HT-29 (cell line): Measurements from ENCODE around the gene SNRNP70. TPM values are rescaled to one million over a fixed set of nuclear protein-coding genes. Genes with fewer than 3 reads are reported as not detected.
"Not testable (repeated sequence)": the region's sequence is repeated elsewhere in the genome, so short reads cannot be mapped to it uniquely, and the experiment has no call there.

Source experiments
- DNase-seq: peaks from one replicate; pipeline ENCODE4 v3.0.0-alpha.2; 2015; ENCODE audit warnings: low spot score
- total RNA-seq: library from RNA; depleted of rRNA; stranded (reverse); fragments of >200 nt; shearing (Covaris generic); gene quantifications from 2 replicates; pipeline ENCODE4 v1.2.3, GENCODE V29; 2014

The SNRNP70 gene
- total RNA-seq, 1 experiment from 2014 or later: 994 TPM

DNA sequence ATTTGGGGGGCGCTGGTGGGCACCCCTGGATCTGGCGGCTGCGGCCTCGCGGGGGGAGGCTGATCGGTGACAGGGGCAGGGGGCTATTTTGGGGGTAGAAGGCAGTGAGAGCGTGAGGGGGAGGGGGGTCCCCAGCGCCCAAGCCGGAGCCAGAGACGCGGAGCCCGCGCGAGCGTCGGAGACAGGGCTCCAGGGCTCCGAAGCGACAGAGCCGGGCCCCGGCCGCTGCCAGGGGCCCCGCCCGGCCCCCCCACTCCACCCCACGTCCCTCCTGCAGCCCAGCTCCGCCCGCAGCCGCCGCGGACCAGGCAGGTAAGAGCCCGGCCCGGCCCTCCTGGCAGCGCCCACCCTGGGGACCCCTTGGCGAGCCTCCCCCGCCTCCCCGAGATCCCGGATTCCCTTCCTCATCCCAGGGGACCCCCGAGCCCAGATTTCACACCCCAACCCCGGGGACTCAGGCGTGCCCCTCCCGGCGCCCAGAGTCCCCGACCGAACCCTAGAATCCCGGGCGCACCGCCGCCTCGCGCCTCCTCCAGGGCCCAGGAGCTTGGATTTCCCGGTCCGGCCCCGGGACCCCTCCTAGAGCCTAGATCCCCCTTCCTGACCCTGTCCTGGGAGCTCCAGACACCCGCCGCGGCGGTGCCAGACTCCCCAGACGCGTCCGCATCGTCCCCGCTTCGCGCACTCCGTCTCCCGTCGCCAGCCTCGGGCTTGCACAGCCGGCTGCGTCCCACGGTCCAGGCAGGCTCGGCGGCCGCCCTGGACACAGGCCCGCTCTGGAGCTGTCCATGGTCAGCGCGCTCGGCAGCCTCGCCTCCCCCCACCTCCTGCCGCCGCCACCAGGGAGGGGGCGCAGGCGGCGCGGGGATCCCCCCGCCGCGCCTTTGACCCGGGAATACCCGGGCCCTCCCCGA lies 34.4 kb downstream of the SNRNP70 start, which contains the start of gene PPFIA3:
PPFIA3 (plus strand) TSS at position 134 of the 914 bp plus-strand sequence. CDS start 8,330 bp downstream, outside the sequence.
- peak; percentile 60 for DNase-seq

GRCh38 chr19:49120325-49120683 lies 35.1 kb downstream of the SNRNP70 start:
- no peak for DNase-seq

DNA sequence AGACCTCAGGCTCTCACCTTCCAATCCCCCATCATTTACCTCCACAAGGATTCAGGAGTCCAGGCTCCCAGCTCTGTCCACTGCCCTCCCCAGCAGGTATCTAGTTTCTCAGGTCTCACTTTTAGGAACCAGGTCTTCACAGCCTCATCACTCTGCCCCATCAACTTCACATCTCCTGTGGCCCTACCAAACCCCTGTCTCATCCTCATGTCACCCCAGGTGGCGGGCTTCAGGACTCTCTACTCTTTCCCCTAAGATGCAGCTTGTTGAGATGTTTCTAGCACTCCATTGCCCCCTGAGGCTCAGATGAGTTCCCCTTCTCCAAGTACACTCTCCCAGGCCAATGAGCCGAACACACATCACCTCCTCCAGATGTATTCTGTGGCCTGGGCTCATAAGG lies 35.6 kb downstream of the SNRNP70 start:
- no peak for DNase-seq

DNA sequence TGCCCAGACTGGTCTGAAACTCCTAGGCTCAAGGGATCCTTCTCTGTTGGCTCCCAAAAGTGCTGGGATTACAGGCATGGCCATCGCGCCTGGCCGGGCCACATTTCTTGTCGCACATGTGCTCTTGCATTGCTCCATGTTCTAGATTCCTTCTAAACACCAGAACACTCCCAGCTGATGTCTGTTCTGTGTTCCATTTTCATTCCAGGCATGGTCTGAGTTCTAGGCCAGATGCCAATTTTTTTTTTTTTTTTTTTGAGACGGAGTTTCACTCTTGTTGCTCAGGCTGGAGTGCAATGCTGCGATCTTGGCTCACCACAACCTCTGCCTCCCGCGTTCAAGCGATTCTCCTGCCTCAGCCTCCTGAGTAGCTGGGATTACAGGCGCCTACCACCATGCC lies 36.6 kb downstream of the SNRNP70 start:
- not testable (repeated sequence) for DNase-seq

DNA sequence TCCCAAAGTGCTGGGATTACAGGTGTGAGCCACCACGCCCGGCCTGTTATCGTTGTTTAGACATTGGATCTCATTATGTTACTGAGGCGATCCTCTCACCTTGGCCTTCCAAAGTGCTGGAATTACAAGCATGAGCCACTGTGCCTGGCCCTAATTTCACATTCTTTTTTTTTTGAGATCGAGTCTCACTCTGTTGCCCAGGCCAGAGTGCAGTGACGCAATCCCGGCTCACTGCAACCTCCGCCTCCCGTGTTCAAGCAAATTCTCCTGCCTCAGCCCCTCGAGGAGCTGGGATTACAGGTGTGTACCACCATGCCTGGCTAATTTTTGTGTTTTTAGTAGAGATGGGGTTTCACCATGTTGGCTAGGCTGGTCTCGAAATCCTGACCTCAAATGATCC lies 38.0 kb downstream of the SNRNP70 start:
- not testable (repeated sequence) for DNase-seq

- peak; percentile 53 for DNase-seq
These were observed 39.9 kb downstream of the SNRNP70 start for GRCh38 chr19:49125025-49125731.

- no peak for DNase-seq
These were observed 41.3 kb downstream of the SNRNP70 start for GRCh38 chr19:49126575-49126974.

DNA sequence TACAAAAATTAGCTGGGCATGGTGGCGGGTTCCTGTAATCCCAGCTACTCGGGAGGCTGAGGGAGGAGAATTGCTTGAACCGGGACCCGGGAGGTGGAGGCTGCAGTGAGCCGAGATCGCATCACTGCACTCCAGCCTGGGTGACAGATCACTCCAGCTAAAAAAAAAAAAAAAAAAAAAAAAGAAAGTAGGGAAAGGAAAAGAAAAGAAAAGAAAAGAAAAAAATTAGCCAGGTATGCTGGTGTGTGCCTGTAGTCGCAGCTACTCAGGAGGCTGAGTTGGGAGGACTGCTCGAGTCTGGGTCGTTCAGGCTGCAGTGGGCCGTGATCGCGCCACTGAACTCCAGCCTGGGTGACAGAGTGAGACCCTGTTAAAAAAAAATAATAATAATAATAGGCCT lies 42.0 kb downstream of the SNRNP70 start:
- not testable (repeated sequence) for DNase-seq

DNA sequence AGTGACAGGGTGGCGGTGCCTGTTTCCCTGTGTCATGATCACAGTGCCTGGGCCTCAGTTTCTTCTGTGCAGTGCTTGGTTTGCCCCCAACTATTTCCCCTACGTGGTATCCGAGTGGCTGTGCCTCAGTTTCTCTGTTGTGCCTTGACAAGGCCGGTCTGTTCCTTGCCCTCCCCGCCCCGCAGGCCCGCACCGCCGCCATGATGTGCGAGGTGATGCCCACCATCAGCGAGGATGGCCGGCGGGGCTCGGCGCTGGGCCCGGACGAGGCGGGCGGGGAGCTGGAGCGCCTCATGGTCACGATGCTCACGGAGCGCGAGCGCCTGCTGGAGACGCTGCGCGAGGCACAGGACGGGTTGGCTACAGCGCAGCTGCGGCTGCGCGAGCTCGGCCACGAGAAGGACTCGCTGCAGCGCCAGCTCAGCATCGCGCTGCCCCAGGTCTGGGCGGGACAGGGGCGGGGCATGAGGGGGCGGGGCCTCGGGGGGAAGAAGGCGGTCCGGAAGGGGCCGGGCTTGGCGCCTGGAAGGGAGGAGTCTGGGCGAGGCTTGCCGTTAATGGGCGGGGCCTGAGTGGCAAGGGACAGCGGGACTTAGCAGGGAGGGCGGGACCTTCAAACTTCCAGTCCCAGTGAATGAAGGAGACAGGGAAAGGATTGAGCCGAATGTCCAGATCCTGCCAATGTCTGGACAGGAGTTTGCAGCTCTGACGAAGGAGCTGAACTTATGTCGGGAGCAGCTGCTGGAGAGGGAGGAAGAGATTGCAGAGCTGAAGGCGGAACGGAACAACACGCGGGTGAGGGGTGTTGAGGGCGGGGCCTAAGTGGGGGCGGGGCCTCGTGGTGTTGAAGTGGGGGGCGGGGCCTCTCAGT lies 42.7 kb downstream of the SNRNP70 start:
- peak; percentile 100 for DNase-seq

- DNase-seq: no peak
These were observed 43.4 kb downstream of the SNRNP70 start for GRCh38 chr19:49128545-49129237.

DNA sequence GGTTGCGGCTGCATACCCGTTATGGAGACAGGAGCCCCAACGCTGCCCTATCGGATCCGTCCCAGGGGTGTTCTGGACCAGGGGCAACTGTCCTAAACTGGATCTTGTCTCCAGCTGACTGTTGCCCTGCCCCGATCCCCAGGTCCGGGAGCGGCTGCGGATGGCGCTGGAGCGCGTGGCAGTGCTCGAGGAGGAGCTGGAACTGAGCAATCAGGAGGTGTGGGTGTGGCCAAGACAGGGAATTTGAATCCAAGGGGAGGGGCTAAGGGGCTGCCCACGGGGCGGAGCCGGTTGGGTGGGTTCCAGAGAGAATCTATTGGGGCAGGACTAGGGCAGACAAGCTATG lies 44.0 kb downstream of the SNRNP70 start:
- DNase-seq: no peak

- no peak for DNase-seq
These were observed 45.1 kb downstream of the SNRNP70 start for GRCh38 chr19:49130325-49130724.

DNA sequence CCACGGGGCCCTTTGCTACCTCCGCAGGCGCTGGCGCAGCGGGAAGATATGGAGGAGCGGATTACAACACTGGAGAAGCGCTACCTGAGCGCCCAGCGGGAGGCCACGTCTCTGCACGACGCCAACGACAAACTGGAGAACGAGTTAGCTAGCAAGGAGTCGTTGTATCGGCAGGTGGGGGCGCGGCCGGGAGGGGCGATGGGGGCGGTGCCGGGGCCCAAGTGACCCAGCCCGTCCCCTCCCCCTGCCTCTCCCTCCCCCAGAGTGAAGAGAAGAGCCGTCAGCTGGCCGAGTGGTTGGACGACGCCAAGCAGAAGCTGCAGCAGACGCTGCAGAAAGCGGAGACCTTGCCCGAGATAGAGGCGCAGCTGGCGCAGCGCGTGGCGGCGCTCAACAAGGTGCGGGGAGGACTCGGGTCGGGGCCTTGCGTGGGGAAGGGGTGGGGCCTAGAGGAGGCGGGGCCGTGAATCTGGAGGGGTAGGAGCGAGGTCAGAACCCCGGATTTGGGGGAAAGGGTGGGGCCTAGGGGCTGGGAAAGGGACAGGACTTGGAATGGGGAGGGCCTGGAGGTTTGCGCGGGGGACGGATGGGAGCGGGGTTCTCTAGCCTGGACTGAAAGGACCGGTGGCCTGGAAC lies 47.8 kb downstream of the SNRNP70 start:
- no peak for DNase-seq

- no peak for DNase-seq
These were observed 48.6 kb downstream of the SNRNP70 start for GRCh38 chr19:49133621-49134454.

DNA sequence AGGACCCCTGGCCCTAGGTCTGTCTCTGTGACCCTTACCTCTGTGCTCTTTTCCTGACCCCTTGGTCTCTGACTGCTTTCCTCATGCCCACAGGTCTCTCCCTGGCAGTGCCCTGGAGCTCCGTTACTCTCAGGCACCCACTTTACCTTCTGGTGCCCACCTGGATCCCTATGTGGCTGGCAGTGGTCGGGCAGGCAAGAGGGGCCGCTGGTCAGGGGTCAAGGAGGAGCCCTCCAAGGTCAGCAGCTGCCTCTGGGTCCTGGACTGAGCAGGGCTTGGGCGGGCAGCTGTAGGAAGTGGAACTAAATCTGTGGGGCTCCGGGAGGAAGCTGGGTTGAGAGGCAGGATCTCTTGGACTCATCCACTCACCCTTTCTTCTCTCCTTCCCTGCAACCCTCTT lies 50.4 kb downstream of the SNRNP70 start:
- DNase-seq: no peak

- DNase-seq: no peak
These were observed 51.5 kb downstream of the SNRNP70 start for GRCh38 chr19:49136771-49137171.

- no peak for DNase-seq
These were observed 55.7 kb downstream of the SNRNP70 start for GRCh38 chr19:49140951-49141350.

DNA sequence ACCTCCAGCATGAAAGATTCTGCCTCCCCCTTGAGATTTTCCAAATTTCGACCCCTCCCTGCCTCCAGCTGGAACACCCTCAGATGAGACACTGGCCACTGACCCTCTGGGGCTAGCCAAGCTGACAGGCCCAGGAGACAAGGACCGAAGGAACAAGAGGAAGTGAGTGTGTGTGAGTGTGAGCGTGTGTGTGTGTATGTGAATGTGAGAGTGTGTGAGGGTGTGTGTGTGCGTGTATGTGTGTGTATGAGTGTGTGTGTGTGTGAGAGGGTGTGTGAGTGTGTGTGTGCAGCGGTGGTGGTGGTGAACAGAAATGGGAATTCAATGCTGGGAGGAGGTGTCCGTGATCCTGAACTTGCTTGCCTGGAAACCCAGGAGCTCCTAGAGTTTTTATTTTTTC lies 56.1 kb downstream of the SNRNP70 start:
- no peak for DNase-seq

- peak; percentile 95 for DNase-seq
These were observed 57.6 kb downstream of the SNRNP70 start for GRCh38 chr19:49142866-49143335.
